ENCODE results near the gene MYO16.
"Not testable (repeated sequence)": the region's sequence is repeated elsewhere in the genome, so short reads cannot be mapped to it uniquely, and the experiment has no call there.

DNA sequence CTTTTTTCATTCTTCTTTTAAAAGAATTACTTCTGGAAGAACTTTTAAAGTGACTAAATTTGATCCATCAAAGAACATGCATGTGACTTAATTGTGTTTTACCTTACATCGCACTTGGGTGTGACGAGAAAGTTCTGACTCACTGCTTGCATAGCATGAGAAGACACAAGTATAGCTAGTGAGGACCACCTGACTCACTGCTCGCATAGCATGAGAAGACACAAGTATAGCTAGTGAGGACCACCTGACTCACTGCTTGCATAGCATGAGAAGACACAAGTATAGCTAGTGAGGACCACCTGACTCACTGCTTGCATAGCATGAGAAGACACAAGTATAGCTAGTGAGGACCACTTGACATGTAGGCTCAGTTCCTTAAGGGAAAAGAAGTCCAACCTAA is 362.0 kb downstream of the MYO16 start:
- TF ChIP-seq CTCF (IDR thresholded peaks at IDR 0.05; ENCODE audit: low read depth, low read length, poor library complexity, severe bottlenecking); EZH2phosphoT487 (IDR thresholded peaks at IDR 0.05; ENCODE audit: borderline replicate concordance, low read length): not testable (repeated sequence)
